ENCODE results near the gene AQP7.

GRCh38 chr9:33443047-33443446, 40.7 kb upstream of the AQP7 start:
- TF ChIP-seq EZH2phosphoT487 (IDR thresholded peaks at IDR 0.05; ENCODE audit: borderline replicate concordance, low read depth, low read length) (no peak), CTCF (conservative IDR thresholded peaks at IDR 0.05; ENCODE audit: low read length) (no peak)
